Measurements from ENCODE around the gene PROM2.

Gene PROM2

GRCh38 chr2:95262896-95263542 lies 11.2 kb upstream of the PROM2 start:
- TF ChIP-seq ZFX (IDR thresholded peaks at IDR 0.05; ENCODE audit: borderline replicate concordance) (no peak), CTCF (IDR thresholded peaks at IDR 0.05) (no peak)
- no peak overlapping the region for H3K27ac ChIP-seq

GRCh38 chr2:95264624-95265023 lies 9.6 kb upstream of the PROM2 start:
- TF ChIP-seq CTCF (IDR thresholded peaks at IDR 0.05) = no peak
- no peak for TF ChIP-seq ZFX (IDR thresholded peaks at IDR 0.05; ENCODE audit: borderline replicate concordance)
- H3K27ac ChIP-seq = no peak overlapping the region

GRCh38 chr2:95265182-95265581 lies 9.1 kb upstream of the PROM2 start:
- TF ChIP-seq CTCF (IDR thresholded peaks at IDR 0.05) (no peak), ZFX (IDR thresholded peaks at IDR 0.05; ENCODE audit: borderline replicate concordance) (no peak)
- no peak overlapping the region for H3K27ac ChIP-seq

GRCh38 chr2:95266781-95267430 lies 7.3 kb upstream of the PROM2 start:
- H3K27ac ChIP-seq = no peak overlapping the region
- no peak for TF ChIP-seq ZFX (IDR thresholded peaks at IDR 0.05; ENCODE audit: borderline replicate concordance)
- TF ChIP-seq CTCF (IDR thresholded peaks at IDR 0.05) = no peak

GRCh38 chr2:95267458-95268210 lies 6.6 kb upstream of the PROM2 start:
- TF ChIP-seq CTCF (IDR thresholded peaks at IDR 0.05) (no peak), ZFX (IDR thresholded peaks at IDR 0.05; ENCODE audit: borderline replicate concordance) (no peak)
- H3K27ac ChIP-seq = no peak overlapping the region

- no peak for TF ChIP-seq ZFX (IDR thresholded peaks at IDR 0.05; ENCODE audit: borderline replicate concordance)
- TF ChIP-seq CTCF (IDR thresholded peaks at IDR 0.05) = no peak
- H3K27ac ChIP-seq = no peak overlapping the region
These were observed 5.8 kb upstream of the PROM2 start for GRCh38 chr2:95268211-95269035.

All from 22Rv1 (cell line).